PC-3 (cell line): ENCODE measurements around the gene UTP20. TPM values are rescaled to one million over a fixed set of nuclear protein-coding genes. Genes with fewer than 3 reads are reported as not detected.

ENCODE experiments used
- ATAC-seq: fragments of 200-7000 bp; cut with Tn5 transposase; 2 replicates; pipeline ENCODE4 v1.9.1; 2020; ENCODE audit warnings: mild to moderate bottlenecking, moderate library complexity
- BruUV-seq: library from RNA; stranded (reverse); fragments of 400-500 nt; replicated peaks from 2 replicates; lab custom pipeline; 2021; lab: Mats Ljungman, UMichigan
- CTCF ChIA-PET: fragments of 300-600 bp; sonication (Branson Sonifier 250); formaldehyde crosslinking; loops from one replicate; lab custom pipeline; 2022; ENCODE audit warnings: antibody characterized with exemption; lab: Charles Lee
- POLR2A ChIA-PET: fragments of 300-600 bp; sonication (Branson Sonifier 250); formaldehyde crosslinking; loops from one replicate; lab custom pipeline; 2022; ENCODE audit warnings: antibody characterized with exemption; ENCODE audit not compliant: unreplicated experiment; lab: Charles Lee
- DNase-seq: peaks from one replicate; pipeline ENCODE4 v3.0.0-alpha.2; 2015
- H2AFZ ChIP-seq: fragments of 300-600 bp; sonication (generic); 2 replicates; pipeline ENCODE4 v1.6.0; 2016; ENCODE audit warnings: antibody characterized with exemption, low read length
- H3F3A ChIP-seq: fragments of 300-600 bp; sonication (generic); one replicate; pipeline ENCODE4 v1.6.0; 2017; ENCODE audit warnings: antibody characterized with exemption, low read length, control low read depth, mild to moderate bottlenecking; ENCODE audit not compliant: unreplicated experiment
- H3K27ac ChIP-seq: fragments of 300-600 bp; sonication (generic); 2 replicates; pipeline ENCODE4 v1.5.1; 2016; ENCODE audit warnings: mild to moderate bottlenecking, low read length
- H3K27me3 ChIP-seq: fragments of 300-600 bp; sonication (generic); 2 replicates; pipeline ENCODE4 v1.6.1; 2016; ENCODE audit warnings: low read length, mixed read lengths
- H3K36me3 ChIP-seq: fragments of 300-600 bp; sonication (generic); 2 replicates; pipeline ENCODE4 v1.6.1; 2016; ENCODE audit warnings: low read depth, mixed run types, low read length, mixed read lengths
- H3K4me1 ChIP-seq: fragments of 300-600 bp; sonication (generic); 2 replicates; pipeline ENCODE4 v1.5.1; 2016; ENCODE audit warnings: low read length; ENCODE audit not compliant: insufficient read depth
- H3K4me2 ChIP-seq: fragments of 300-600 bp; sonication (generic); 2 replicates; pipeline ENCODE4 v1.6.0; 2016; ENCODE audit warnings: low read length
- H3K4me3 ChIP-seq: fragments of 300-600 bp; sonication (generic); 2 replicates; pipeline ENCODE4 v1.5.1; 2016; ENCODE audit warnings: mild to moderate bottlenecking, low read length, mixed read lengths
- H3K79me2 ChIP-seq: fragments of 300-600 bp; sonication (generic); 2 replicates; pipeline ENCODE4 v1.6.1; 2017; ENCODE audit warnings: low read length, mixed read lengths
- H3K9ac ChIP-seq: fragments of 300-600 bp; sonication (generic); 2 replicates; pipeline ENCODE4 v1.6.0; 2016; ENCODE audit warnings: mild to moderate bottlenecking, low read length
- H3K9me2 ChIP-seq: fragments of 300-600 bp; sonication (generic); replicated peaks from 2 replicates; pipeline ENCODE4 v1.6.1; 2016; ENCODE audit warnings: mixed run types, low read length, mixed read lengths
- H3K9me3 ChIP-seq: fragments of 300-600 bp; sonication (generic); 2 replicates; pipeline ENCODE4 v1.6.1; 2016; ENCODE audit warnings: low read length, mixed read lengths
- H4K20me1 ChIP-seq: fragments of 300-600 bp; sonication (generic); 2 replicates; pipeline ENCODE4 v1.6.1; 2016; ENCODE audit warnings: low read length, mixed read lengths
- EZH2 ChIP-seq: fragments of 300-600 bp; sonication (generic); IDR thresholded peaks from one replicate; pipeline ENCODE4 v1.6.1; 2017; ENCODE audit warnings: antibody characterized with exemption, mild to moderate bottlenecking, low read length; ENCODE audit not compliant: unreplicated experiment
- EZH2phosphoT487 ChIP-seq: fragments of 300-600 bp; sonication (generic); IDR thresholded peaks from 2 replicates; pipeline ENCODE4 v1.6.1; 2018; ENCODE audit warnings: mild to moderate bottlenecking, antibody characterized with exemption, low read length, borderline replicate concordance
- intact Hi-C: fragments of 100-400 bp; cut with micrococcal nuclease; formaldehyde crosslinking; loops from 2 replicates; pipeline ENCODE4 v1.9.0; 2023
- total RNA-seq: library from RNA; depleted of rRNA; stranded (reverse); fragments of >200 nt; gene quantifications from 2 replicates; pipeline ENCODE4 v1.2.3, GENCODE V29; 2014
- TF ChIP-seq, protein P1 (sequence below): fragments of 300-600 bp; sonication (generic); conservative IDR thresholded peaks from 2 replicates; pipeline ENCODE4 v1.5.1; 2017; ENCODE audit warnings: antibody characterized with exemption, low read depth, mild to moderate bottlenecking, low read length

Gene UTP20
- total RNA-seq, 1 experiment from 2014 or later = 31.3 TPM

- DNase-seq = peak; percentile 75
These were observed 18.5 kb downstream of the UTP20 start for GRCh38 chr12:101298426-101298825.

DNA sequence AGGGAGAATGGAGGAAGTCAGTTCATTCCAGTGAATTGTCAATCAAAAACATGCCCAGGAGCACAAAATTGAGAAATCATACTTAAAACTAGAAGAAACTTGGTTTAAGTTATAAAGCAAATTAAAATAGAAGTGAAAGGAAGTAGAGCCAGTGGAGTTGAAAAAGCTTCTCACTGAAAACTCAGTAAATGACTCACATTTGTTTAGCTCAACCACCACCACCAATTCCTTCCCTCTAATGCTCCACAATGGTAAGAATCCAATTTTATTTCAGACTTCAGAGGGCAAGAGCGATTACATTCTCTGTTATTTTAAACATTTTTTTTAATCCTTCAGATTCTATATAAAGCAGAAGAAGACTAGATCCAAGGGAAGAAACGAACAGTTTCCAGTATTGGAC is 19.4 kb downstream of the UTP20 start:
- H3K27ac ChIP-seq = peak overlapping the region; percentile 82
- no peak for ATAC-seq
- peaks cover 60% of the 10 kb centered on the region for H3K36me3 ChIP-seq
- H2AFZ ChIP-seq = no peak overlapping the region
- intact Hi-C loops = no loop called here
- H3K4me2 ChIP-seq = peak overlapping the region; percentile 5; the same call in 1 of the 2 replicates
- H3K9me2 ChIP-seq = no peaks in the 10 kb centered on the region
- no peak for DNase-seq
- no peaks in the 10 kb centered on the region for H3K27me3 ChIP-seq
- peak overlapping the region; percentile 46 for H3K9ac ChIP-seq
- H3K4me1 ChIP-seq = peaks cover 18% of the 10 kb centered on the region
- TSS peak; percentile 85 for BruUV-seq
- H4K20me1 ChIP-seq = no peaks in the 10 kb centered on the region
- no peaks in the 10 kb centered on the region for H3K9me3 ChIP-seq
- ChIA-PET CTCF (no interaction called here), POLR2A (no interaction called here)
- H3K4me3 ChIP-seq = no peak overlapping the region
- no peaks in the 10 kb centered on the region for H3K79me2 ChIP-seq
- H3F3A ChIP-seq = no peaks in the 10 kb centered on the region
- no peak for TF ChIP-seq EZH2phosphoT487
- TF ChIP-seq, protein P1, sequence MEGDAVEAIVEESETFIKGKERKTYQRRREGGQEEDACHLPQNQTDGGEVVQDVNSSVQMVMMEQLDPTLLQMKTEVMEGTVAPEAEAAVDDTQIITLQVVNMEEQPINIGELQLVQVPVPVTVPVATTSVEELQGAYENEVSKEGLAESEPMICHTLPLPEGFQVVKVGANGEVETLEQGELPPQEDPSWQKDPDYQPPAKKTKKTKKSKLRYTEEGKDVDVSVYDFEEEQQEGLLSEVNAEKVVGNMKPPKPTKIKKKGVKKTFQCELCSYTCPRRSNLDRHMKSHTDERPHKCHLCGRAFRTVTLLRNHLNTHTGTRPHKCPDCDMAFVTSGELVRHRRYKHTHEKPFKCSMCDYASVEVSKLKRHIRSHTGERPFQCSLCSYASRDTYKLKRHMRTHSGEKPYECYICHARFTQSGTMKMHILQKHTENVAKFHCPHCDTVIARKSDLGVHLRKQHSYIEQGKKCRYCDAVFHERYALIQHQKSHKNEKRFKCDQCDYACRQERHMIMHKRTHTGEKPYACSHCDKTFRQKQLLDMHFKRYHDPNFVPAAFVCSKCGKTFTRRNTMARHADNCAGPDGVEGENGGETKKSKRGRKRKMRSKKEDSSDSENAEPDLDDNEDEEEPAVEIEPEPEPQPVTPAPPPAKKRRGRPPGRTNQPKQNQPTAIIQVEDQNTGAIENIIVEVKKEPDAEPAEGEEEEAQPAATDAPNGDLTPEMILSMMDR = no peak
- no peak for TF ChIP-seq EZH2

More at GRCh38 chr12:101298426-101298825, 18.5 kb downstream of the UTP20 start:
- BruUV-seq = no TSS peak
- Histone ChIP-seq H3K27ac (peak overlapping the region; percentile 82), H3K9me3 (no peaks in the 10 kb centered on the region), H3K27me3 (no peaks in the 10 kb centered on the region), H3K9ac (0 out of 2 replicates have a peak overlapping the region, but pooled peaks have one; percentile 46), H2AFZ (no peak overlapping the region), H3K4me3 (no peak overlapping the region), H3K36me3 (peaks cover 60% of the 10 kb centered on the region), H3F3A (no peaks in the 10 kb centered on the region), H4K20me1 (no peaks in the 10 kb centered on the region), H3K79me2 (no peaks in the 10 kb centered on the region), H3K4me1 (peaks cover 18% of the 10 kb centered on the region), H3K4me2 (no peak overlapping the region), H3K9me2 (no peaks in the 10 kb centered on the region)
- TF ChIP-seq EZH2 (no peak), EZH2phosphoT487 (no peak)
- TF ChIP-seq, protein P1 = no peak
- intact Hi-C loops = no loop called here
- ChIA-PET POLR2A (interaction anchor here (0.6 kb wide), 2 partner anchors 46 to 718 kb away, joined by 3 read pairs; no protein-coding TSS in a partner anchor), CTCF (no interaction called here)
- ATAC-seq = peak; percentile 44

- peak overlapping the region; percentile 82 for H3K27ac ChIP-seq
- H3K36me3 ChIP-seq = peaks cover 61% of the 10 kb centered on the region
- POLR2A ChIA-PET = interaction anchor here (0.7 kb wide), 1 partner anchor 107 kb away, joined by 3 read pairs; the partner anchor contains the start of gene ARL1
These were observed 20.0 kb downstream of the UTP20 start for GRCh38 chr12:101299931-101300330.

More at GRCh38 chr12:101299931-101300330, 20.0 kb downstream of the UTP20 start:
- ATAC-seq (peak; percentile 82), DNase-seq (peak; percentile 63)
- Histone ChIP-seq H3K4me3 (no peak overlapping the region), H3K27me3 (no peaks in the 10 kb centered on the region), H2AFZ (no peak overlapping the region), H3F3A (no peaks in the 10 kb centered on the region), H3K79me2 (no peaks in the 10 kb centered on the region), H3K9me3 (no peaks in the 10 kb centered on the region), H3K4me1 (peaks cover 18% of the 10 kb centered on the region), H3K9ac (peak overlapping the region; percentile 46), H3K9me2 (no peaks in the 10 kb centered on the region), H3K4me2 (no peak overlapping the region), H4K20me1 (no peaks in the 10 kb centered on the region)
- intact Hi-C loops = no loop called here
- TF ChIP-seq EZH2phosphoT487 = no peak
- no TSS peak for BruUV-seq
- CTCF ChIA-PET = no interaction called here
